SU-DHL-6 (cell line): ENCODE results near the gene NFE2L3.

ENCODE experiments used
- H2AFZ ChIP-seq: fragments of 200-600 bp; sonication (generic); 2 replicates; pipeline ENCODE4 v1.6.1; 2014; ENCODE audit warnings: low read depth, mild to moderate bottlenecking, moderate library complexity, mixed read lengths, antibody characterized with exemption, low read length; ENCODE audit not compliant: severe bottlenecking
- H3F3A ChIP-seq: fragments of 200-600 bp; shearing (Covaris generic); 2 replicates; pipeline ENCODE4 v1.6.0; 2016; ENCODE audit warnings: antibody characterized with exemption, mild to moderate bottlenecking; ENCODE audit not compliant: insufficient read depth
- H3K27ac ChIP-seq: fragments of 200-600 bp; sonication (generic); 2 replicates; pipeline ENCODE4 v1.5.1; 2016; ENCODE audit warnings: low read depth, mild to moderate bottlenecking, low read length, moderate library complexity, mixed read lengths
- H3K27me3 ChIP-seq: fragments of 200-600 bp; sonication (generic), shearing (Covaris generic); 2 replicates; pipeline ENCODE4 v1.6.0; 2014; ENCODE audit warnings: mild to moderate bottlenecking, low read length
- H3K36me3 ChIP-seq: fragments of 200-600 bp; sonication (generic); 2 replicates; pipeline ENCODE4 v1.6.1; 2014; ENCODE audit warnings: mild to moderate bottlenecking, low read length, mixed read lengths
- H3K4me2 ChIP-seq: fragments of 300-600, 200-600 bp; shearing (Covaris generic), sonication (generic); 2 replicates; pipeline ENCODE4 v1.6.0; 2014; ENCODE audit warnings: low read length, low read depth, mild to moderate bottlenecking; ENCODE audit not compliant: poor library complexity, severe bottlenecking
- H3K4me3 ChIP-seq: fragments of 200-600 bp; sonication (generic); 2 replicates; pipeline ENCODE4 v1.5.1; 2014; ENCODE audit warnings: antibody characterized with exemption, low read length, mild to moderate bottlenecking, mixed read lengths; ENCODE audit not compliant: insufficient read depth, poor library complexity, severe bottlenecking
- H3K79me2 ChIP-seq: fragments of 200-600 bp; sonication (generic); 2 replicates; pipeline ENCODE4 v1.6.1; 2014; ENCODE audit warnings: mild to moderate bottlenecking, low read length, moderate library complexity; ENCODE audit not compliant: insufficient read depth
- H3K9ac ChIP-seq: fragments of 200-600 bp; sonication (generic); 2 replicates; pipeline ENCODE4 v1.7.0; 2014; ENCODE audit warnings: mild to moderate bottlenecking, low read length
- H3K9me2 ChIP-seq: fragments of 200-600 bp; sonication (generic); replicated peaks from 2 replicates; pipeline ENCODE4 v1.6.1; 2014; ENCODE audit warnings: low read length; ENCODE audit not compliant: insufficient read depth
- H3K9me3 ChIP-seq: fragments of 200-600 bp; sonication (generic); 2 replicates; pipeline ENCODE4 v1.6.1; 2014; ENCODE audit warnings: low read length, mixed read lengths; ENCODE audit not compliant: insufficient read depth
- H4K20me1 ChIP-seq: fragments of 200-600 bp; sonication (generic); 2 replicates; pipeline ENCODE4 v1.6.1; 2014; ENCODE audit warnings: low read depth, mild to moderate bottlenecking, antibody characterized with exemption, low read length, moderate library complexity, mixed read lengths
- EZH2phosphoT487 ChIP-seq: fragments of 200-600 bp; sonication (generic), shearing (Covaris generic); conservative IDR thresholded peaks from 2 replicates; pipeline ENCODE4 v1.6.1; 2018; ENCODE audit warnings: mild to moderate bottlenecking, antibody characterized with exemption, low read length, moderate library complexity, mixed read lengths
- TF ChIP-seq, protein P1 (sequence below): fragments of 200-600 bp; sonication (generic); IDR thresholded peaks from one replicate; pipeline ENCODE4 v1.5.1; 2017; ENCODE audit warnings: antibody characterized with exemption, mild to moderate bottlenecking, low read length, moderate library complexity; ENCODE audit not compliant: insufficient read depth, poor library complexity, severe bottlenecking

NFE2L3 gene

DNA sequence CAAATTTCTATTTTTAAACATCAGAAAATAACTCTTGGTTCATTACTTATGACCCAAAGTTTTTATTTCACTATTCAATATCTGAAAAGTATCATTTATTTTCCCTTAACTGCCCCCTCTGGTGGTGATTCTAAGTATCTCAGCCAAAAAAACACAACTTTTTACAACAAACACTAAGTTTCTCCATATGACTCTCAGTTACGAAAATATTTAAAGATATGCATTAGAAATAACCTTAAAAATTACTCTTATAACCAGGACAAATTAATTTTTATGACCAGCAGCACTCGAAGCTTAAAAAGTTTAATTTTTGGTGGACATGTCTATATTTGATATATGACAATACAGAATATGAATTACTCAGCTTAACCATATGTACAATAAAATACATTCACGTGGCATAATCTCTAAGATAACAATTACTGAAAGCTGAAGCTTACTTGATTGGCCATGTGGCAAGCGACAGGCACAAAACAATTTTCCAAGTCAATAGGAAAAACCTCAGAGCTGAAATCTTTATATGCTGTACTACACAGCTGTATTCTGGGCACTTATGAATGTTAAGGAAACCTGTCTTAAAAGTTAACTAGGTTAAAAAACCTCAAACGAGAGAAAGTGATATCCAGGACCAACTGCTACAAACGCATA lies 46.3 kb downstream of the NFE2L3 start:
- Histone ChIP-seq H3K9ac (peak overlapping the region; percentile 98), H4K20me1 (peaks cover 66% of the 10 kb centered on the region), H2AFZ (no peak overlapping the region), H3F3A (peaks cover 76% of the 10 kb centered on the region), H3K4me2 (peak overlapping the region; percentile 75), H3K9me2 (no peaks in the 10 kb centered on the region), H3K4me3 (peak overlapping the region; percentile 99), H3K36me3 (peaks cover 70% of the 10 kb centered on the region), H3K27me3 (no peaks in the 10 kb centered on the region), H3K9me3 (no peaks in the 10 kb centered on the region), H3K79me2 (peaks cover 86% of the 10 kb centered on the region), H3K27ac (peak overlapping the region; percentile 97; the same call in 1 of the 2 replicates)
- TF ChIP-seq, protein P1, sequence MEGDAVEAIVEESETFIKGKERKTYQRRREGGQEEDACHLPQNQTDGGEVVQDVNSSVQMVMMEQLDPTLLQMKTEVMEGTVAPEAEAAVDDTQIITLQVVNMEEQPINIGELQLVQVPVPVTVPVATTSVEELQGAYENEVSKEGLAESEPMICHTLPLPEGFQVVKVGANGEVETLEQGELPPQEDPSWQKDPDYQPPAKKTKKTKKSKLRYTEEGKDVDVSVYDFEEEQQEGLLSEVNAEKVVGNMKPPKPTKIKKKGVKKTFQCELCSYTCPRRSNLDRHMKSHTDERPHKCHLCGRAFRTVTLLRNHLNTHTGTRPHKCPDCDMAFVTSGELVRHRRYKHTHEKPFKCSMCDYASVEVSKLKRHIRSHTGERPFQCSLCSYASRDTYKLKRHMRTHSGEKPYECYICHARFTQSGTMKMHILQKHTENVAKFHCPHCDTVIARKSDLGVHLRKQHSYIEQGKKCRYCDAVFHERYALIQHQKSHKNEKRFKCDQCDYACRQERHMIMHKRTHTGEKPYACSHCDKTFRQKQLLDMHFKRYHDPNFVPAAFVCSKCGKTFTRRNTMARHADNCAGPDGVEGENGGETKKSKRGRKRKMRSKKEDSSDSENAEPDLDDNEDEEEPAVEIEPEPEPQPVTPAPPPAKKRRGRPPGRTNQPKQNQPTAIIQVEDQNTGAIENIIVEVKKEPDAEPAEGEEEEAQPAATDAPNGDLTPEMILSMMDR: peak; percentile 87
- TF ChIP-seq EZH2phosphoT487: no peak

DNA sequence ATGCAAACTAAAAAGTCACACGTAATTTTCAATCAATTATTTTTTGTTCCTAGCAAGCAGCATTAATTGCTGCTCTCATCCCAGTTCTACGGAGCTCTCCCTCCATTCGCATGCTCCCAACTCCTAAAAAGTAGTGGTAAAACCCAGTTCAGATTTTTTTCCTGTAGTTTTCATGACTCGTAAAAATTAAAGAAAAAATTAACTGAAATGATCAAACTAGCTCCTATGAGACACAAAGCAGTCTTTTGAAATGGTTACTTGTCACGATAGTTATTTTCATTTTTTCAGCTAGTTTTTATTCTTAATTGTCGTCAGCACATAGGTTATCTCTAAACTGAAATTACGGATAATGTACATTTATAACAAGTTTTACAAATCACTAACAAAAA lies 46.8 kb downstream of the NFE2L3 start:
- H4K20me1 ChIP-seq: peaks cover 66% of the 10 kb centered on the region
- peaks cover 76% of the 10 kb centered on the region for H3F3A ChIP-seq
- peak overlapping the region; percentile 99 for H3K4me3 ChIP-seq
- no peaks in the 10 kb centered on the region for H3K27me3 ChIP-seq
- no peaks in the 10 kb centered on the region for H3K9me3 ChIP-seq
- H3K27ac ChIP-seq: peak overlapping the region; percentile 97; the same call in 1 of the 2 replicates
- peak overlapping the region; percentile 98 for H3K9ac ChIP-seq
- no peak for TF ChIP-seq EZH2phosphoT487
- TF ChIP-seq, protein P1: no peak
- H3K36me3 ChIP-seq: peaks cover 70% of the 10 kb centered on the region
- no peaks in the 10 kb centered on the region for H3K9me2 ChIP-seq
- no peak overlapping the region for H2AFZ ChIP-seq
- H3K4me2 ChIP-seq: peak overlapping the region; percentile 75
- peaks cover 86% of the 10 kb centered on the region for H3K79me2 ChIP-seq

DNA sequence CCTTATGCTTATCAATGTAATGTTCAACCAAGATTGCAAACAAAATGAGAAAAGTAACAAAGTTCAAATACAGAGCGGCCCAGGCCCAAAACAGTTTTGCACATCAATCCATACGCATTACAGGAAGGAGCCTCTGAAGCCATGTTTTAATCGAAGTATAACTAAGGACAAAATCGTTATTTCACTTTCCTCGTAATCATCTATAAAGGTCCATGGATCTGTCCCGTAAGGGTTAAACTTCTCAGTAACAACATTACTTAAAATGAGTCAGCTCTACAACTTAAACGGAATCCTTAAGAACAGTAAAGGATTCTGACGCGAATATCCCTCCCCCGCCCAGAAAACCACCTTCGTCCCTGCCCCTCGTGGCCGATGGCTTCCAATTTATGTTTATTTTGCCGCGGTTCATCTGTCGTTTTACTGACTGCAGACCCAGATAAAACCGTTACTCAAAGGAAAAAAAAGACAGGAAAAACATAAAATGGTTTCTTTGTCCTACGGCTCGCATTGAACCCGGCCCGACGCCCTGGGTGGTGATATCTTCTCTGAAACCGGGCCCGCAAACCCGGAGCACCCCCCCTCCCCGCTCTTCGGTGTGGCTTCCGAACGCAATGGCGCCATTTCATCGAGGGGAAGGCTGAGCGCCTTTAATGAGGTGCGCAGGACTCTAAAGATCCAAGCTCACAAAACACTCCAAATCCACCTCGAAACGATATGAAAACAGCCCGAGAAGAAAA lies 47.5 kb downstream of the NFE2L3 start:
- Histone ChIP-seq H3K79me2 (peaks cover 86% of the 10 kb centered on the region), H2AFZ (no peak overlapping the region), H3F3A (peaks cover 77% of the 10 kb centered on the region), H3K4me3 (peak overlapping the region; percentile 99), H3K27me3 (no peaks in the 10 kb centered on the region), H4K20me1 (peaks cover 67% of the 10 kb centered on the region), H3K36me3 (peaks cover 71% of the 10 kb centered on the region), H3K27ac (peak overlapping the region; percentile 97), H3K4me2 (peak overlapping the region; percentile 75), H3K9me3 (no peaks in the 10 kb centered on the region), H3K9ac (peak overlapping the region; percentile 98), H3K9me2 (no peaks in the 10 kb centered on the region)
- no peak for TF ChIP-seq EZH2phosphoT487
- TF ChIP-seq, protein P1: no peak
